Measurements from ENCODE around the gene AUTS2. TPM values are rescaled to one million over a fixed set of nuclear protein-coding genes. Genes with fewer than 3 reads are reported as not detected.

AUTS2 gene
- total RNA-seq, 1 donor from 2014 or later = 119 TPM

GRCh38 chr7:70595370-70595754, 997.1 kb downstream of the AUTS2 start:
- DNase-seq (ENCODE audit: low spot score) = no peak

GRCh38 chr7:70595755-70596597, 997.7 kb downstream of the AUTS2 start:
- no peak for DNase-seq (ENCODE audit: low spot score)

DNA sequence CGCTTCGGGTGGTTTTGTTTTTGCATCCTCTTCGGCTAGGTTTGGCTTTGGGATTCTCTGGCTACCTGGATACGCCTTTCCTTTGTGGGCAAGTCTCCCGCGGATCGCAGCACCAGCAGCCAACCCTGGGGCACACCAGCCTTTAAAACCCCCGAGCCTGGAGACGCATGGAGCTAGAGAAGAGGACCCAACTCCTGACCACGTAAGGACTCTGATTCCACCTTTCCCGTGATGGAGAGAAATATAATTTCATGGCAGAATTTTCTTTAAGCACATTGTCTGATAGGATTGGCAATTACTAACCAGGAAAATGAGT, 998.3 kb downstream of the AUTS2 start:
- no peak for DNase-seq (ENCODE audit: low spot score)

GRCh38 chr7:70597066-70597465, 998.8 kb downstream of the AUTS2 start:
- no peak for DNase-seq (ENCODE audit: low spot score)

DNA sequence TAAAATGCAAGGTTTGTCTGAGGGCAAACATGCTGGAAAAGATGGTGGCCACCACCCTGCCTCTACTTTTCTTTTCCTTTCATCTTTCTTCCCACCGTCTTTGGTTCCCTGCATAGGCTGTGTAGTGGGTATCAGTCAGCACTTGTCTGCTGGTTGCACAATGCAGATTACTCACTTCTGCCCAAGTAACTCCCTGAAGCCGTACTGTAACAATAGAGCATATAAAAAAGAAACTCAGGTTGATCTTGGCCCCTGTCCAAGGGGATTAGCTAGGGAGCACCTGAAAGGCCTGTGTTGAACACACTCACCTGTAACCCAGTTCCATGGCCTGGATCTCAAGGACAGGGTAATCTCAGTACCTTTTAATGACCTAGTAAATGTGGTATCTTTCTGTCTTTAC, 1000.7 kb downstream of the AUTS2 start:
- DNase-seq (ENCODE audit: low spot score) = peak; percentile 83

DNA sequence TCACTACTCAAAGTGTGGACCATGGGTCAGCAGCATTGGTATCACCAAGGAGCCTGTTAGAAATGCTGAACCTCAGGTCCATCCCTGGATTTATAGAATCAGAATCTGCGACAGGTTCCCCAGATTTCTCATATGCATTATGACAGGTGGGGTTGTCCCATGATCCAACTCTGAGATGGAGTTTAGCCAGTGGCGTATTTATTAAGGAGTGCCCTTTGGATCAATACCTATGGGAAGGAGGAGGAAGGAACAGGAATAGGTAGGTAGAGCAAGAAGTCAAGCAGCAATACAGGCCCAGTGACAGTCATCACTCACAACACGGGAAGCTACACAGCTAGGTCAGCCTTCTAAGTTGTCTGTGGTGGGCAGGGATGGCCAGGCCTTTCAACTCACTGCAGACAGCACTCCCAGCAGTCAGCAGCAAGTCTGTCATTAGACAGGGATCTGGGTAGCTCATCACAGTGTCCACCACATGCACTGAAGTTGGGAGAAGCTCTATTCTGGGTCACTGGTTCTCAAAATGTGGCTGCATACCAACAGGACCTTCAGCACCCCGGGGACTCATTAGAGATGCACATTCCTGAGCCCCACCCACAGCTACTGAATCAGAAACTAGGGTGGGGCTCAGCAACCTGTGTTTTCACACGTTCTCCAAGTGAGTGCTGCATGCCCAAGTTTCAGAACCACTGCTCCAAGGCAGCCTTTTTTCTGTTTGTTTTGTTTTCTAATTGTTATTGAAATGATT, 1001.3 kb downstream of the AUTS2 start:
- DNase-seq (ENCODE audit: low spot score) = peak; percentile 54

DNA sequence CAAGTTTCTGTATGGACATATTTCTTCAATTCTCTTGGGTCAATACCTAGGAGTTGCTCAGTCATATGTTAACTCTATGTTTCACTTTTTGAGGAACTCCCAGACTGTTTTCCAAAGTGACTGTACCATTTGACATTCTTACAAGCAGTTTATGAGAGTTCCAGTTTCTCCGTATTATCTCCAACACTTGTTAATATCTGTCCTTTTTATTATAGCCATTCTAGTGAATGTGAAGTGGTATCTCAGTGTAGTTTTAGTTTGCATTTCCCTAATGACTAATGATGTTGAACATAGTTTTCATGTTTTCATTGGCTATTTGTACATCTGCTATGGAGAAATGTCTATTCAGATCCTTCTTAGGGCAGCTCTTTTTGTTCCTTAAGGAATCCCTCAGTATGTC, 1002.7 kb downstream of the AUTS2 start:
- DNase-seq (ENCODE audit: low spot score) = no peak

- DNase-seq (ENCODE audit: low spot score) = no peak
Measured at GRCh38 chr7:70602117-70602516, 1003.8 kb downstream of the AUTS2 start.

DNA sequence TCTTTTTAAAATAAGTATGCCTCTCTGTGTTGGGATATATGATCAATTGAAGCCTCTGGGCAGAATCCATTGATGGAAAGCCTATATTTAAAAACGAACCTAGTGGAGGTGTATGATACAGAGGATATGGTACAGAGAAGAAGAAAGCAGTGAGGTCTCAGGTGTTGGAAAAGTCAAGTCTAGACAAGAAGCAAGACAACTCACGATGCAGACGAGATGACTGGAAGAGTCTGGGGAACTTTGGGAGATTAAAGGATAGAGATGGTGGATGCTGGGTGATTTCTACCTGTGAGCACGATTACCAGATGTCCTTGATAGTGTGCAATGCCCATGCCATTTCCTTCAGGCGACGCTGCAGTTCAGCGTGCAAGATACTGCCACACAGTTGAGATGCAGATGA, 1009.0 kb downstream of the AUTS2 start:
- DNase-seq (ENCODE audit: low spot score) = no peak

DNA sequence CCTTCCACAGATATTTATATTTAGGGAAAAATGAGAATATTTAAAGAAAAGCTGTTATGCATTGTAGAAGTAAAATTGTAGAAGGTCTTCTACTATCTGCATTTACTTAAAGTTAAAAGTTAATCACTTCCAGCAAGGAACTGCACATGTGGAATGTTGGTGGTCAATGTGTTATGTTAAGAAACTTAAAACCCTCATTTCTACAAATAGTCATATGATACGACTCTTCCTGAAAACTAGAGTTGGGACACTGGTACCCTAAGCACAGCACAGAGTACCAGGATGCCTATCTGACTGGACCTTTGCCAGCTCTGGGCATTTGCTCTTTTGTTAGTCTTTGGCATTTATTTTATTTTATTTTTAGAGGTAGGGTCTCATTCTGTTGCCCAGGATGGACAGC, 1009.5 kb downstream of the AUTS2 start:
- no peak for DNase-seq (ENCODE audit: low spot score)

DNA sequence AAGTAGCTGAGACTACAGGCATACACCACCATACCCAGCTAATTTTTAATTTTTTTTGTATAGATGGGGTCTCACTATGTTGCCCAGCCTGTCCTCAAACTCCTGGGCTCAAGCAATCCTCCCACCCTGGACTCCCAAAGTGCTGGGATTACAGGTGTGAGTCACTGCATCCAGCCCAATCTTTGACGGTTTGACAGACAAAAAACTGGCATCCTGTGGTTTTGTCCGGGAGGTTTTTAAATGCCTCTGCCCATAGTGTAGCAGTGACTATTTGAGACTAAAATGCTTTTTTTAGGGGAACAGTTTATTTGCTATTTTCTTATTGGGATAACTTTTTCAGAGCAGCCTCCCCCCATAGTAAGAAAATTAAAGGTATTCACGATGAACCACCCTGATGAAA, 1010.0 kb downstream of the AUTS2 start:
- DNase-seq (ENCODE audit: low spot score) = no peak

GRCh38 chr7:70612811-70613210, 1014.5 kb downstream of the AUTS2 start:
- no peak for DNase-seq (ENCODE audit: low spot score)

GRCh38 chr7:70614237-70615045, 1016.2 kb downstream of the AUTS2 start:
- peak; percentile 73 for DNase-seq (ENCODE audit: low spot score)

DNA sequence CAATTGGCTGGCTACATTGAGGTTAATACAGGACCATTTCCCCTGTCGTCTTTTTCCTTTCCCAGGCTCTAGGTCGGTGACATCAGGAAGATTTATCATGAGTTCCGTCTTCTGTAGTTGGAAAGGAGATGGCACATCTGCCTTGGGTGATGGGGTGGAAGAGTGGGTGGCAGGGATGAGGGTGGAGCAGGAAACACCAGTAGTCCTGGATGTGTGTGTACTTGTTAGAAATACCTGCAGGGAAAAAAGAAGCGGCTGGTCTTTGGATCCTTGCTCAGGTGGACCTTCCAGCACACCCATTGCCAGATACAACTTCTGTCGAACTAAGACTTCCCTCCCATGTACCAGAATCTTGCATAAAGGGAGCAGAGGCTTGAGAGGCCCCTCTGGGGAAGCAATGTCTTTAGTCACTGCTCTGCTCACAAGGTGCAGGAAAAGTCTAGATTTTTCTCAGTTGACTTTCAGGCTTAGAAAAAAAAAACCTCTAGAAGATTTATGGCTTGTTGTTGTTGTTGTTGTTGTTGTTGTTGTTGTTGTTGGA, 1016.9 kb downstream of the AUTS2 start:
- DNase-seq (ENCODE audit: low spot score) = no peak

DNA sequence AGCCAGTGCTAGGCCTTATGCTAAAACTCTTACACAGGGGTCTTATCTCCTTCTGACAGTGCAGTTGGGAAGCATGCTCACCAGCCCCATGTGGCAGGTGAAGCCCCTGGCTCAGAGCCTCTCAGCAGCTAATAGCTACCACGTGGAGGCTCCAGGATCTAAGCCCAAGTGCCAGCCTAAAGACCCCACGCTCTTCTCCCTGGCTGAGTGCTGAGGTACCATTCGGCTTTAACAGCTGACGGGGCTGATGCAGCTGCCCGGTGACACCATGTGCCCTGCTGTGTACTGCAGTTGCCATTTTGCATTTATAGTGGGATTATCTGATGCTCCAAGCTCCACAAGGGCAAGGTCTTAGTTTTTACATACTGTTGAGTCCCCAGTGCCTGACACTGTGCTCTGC, 1017.9 kb downstream of the AUTS2 start:
- no peak for DNase-seq (ENCODE audit: low spot score)

GRCh38 chr7:70616821-70617220, 1018.5 kb downstream of the AUTS2 start:
- DNase-seq (ENCODE audit: low spot score) = no peak

DNA sequence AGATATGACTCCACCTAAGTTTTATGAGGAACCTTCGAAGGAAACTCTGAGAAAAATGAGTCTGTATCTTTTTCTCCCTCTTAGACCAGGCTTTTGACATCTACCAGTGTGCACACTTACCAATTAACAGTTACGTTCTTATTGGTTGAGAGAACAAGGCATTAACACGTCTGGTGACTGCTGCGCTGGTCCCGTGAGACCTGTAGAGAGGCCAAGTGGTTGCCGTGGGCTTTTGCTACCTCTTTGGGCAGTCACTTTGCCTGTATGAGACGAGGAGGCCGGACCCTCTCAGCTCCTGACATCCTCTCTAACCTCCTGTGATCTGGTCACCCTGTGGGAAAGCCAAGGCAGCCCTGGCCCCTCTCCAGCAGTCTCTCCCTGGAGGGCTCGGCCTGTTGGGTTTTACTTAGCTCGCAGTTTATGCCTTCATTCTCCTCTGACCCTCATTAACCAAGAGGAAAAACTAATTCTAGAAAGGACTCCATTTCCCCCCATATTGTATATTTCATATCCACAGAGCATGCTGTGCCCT, 1019.8 kb downstream of the AUTS2 start:
- no peak for DNase-seq (ENCODE audit: low spot score)

DNA sequence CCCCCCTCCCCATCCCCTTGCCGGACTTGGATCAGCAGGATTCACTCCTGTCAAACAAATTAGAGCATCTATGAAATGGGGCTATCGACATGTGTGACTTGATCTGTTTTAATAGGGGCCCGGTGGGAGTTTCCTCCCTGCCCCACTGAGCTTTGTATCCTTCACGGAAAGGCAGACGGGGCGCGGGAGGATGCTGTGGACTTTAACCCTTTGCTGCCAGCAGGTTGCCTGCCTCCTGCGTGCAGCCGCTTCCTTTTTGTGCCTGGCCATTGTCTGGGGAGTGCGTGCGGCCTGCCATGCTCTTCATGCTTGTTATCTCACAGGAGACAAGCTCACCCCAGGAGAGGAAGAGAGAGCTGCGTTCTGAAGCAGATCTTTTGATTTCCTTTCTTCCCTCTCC, 1020.9 kb downstream of the AUTS2 start:
- no peak for DNase-seq (ENCODE audit: low spot score)

GRCh38 chr7:70619659-70620058, 1021.4 kb downstream of the AUTS2 start:
- DNase-seq (ENCODE audit: low spot score) = no peak

DNA sequence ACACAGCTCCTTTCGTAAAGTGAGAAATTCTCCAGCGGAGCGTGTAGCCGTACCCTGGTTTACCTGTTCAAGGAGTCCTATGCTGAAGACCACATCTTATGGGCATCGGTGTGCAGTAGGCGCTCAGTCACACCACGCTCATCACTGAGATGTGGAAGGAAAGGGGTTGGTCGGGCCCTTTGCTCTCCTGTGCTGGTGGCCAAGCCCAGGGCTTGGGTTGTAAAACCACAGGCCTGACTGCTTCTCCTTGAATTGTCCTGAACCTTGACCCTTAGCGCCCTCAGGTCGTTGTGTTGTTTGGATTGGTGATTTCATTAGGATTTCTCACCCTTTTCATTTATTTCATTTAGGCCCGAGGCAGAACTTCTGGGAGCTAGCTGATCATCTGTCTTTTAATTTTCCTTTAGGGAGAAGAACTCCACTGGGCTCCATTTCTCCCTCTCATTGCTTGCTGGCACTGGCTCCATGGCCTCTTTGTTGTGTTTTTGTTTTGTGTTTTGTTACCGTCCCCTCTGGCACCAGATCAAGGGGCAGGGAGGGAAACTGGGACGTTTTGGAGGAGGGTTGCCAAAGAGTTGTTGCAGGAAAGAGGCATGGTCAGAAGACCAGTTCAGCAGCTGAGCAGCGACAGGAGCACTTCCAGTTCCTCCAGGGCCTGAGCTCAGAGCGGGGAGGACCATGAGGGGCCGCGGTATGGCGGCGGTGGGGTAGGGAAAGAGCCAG, 1022.2 kb downstream of the AUTS2 start:
- DNase-seq (ENCODE audit: low spot score) = no peak

GRCh38 chr7:70621954-70622600, 1023.8 kb downstream of the AUTS2 start:
- no peak for DNase-seq (ENCODE audit: low spot score)
